Measurements from ENCODE around the gene SETD1B. TPM values are rescaled to one million over a fixed set of nuclear protein-coding genes. Genes with fewer than 3 reads are reported as not detected.
"Not testable (repeated sequence)": the region's sequence is repeated elsewhere in the genome, so short reads cannot be mapped to it uniquely, and the experiment has no call there.

The SETD1B gene
- 3.4 TPM for total RNA-seq (ENCODE audit: insufficient read depth, low replicate concordance)

- DNase-seq (ENCODE audit: low spot score), result peak; percentile 66
Observed at GRCh38 chr12:121803861-121804416, at the start of gene SETD1B. TSS of gene SETD1B (plus strand) at chr12:121804009. CDS start at chr12:121804738, 729 bp downstream.

- no peak for DNase-seq (ENCODE audit: low spot score)
Observed at GRCh38 chr12:121754836-121755235, 49.0 kb upstream of the SETD1B start.

- no peak for DNase-seq (ENCODE audit: low spot score)
Observed at GRCh38 chr12:121755591-121755990, 48.2 kb upstream of the SETD1B start.

GRCh38 chr12:121758536-121758935 lies 45.3 kb upstream of the SETD1B start:
- not testable (repeated sequence) for DNase-seq (ENCODE audit: low spot score)

GRCh38 chr12:121762269-121762668 lies 41.5 kb upstream of the SETD1B start:
- no peak for DNase-seq (ENCODE audit: low spot score)

GRCh38 chr12:121764808-121765207 lies 39.0 kb upstream of the SETD1B start:
- no peak for DNase-seq (ENCODE audit: low spot score)

- DNase-seq (ENCODE audit: low spot score), result peak; percentile 89
Observed at GRCh38 chr12:121765573-121765972, 38.2 kb upstream of the SETD1B start.

GRCh38 chr12:121766290-121767039 lies 37.3 kb upstream of the SETD1B start:
- no peak for DNase-seq (ENCODE audit: low spot score)

GRCh38 chr12:121767525-121768016 lies 36.2 kb upstream of the SETD1B start:
- peak; percentile 73 for DNase-seq (ENCODE audit: low spot score)

GRCh38 chr12:121769297-121769830 lies 34.4 kb upstream of the SETD1B start:
- no peak for DNase-seq (ENCODE audit: low spot score)

GRCh38 chr12:121769831-121770301 lies 33.9 kb upstream of the SETD1B start:
- DNase-seq (ENCODE audit: low spot score), result no peak

- DNase-seq (ENCODE audit: low spot score), result no peak
Observed at GRCh38 chr12:121770388-121770787, 33.4 kb upstream of the SETD1B start.

GRCh38 chr12:121770813-121771625 lies 32.8 kb upstream of the SETD1B start:
- DNase-seq (ENCODE audit: low spot score), result no peak

- peak; percentile 51 for DNase-seq (ENCODE audit: low spot score)
Observed at GRCh38 chr12:121773011-121773777, 30.6 kb upstream of the SETD1B start.

- no peak for DNase-seq (ENCODE audit: low spot score)
Observed at GRCh38 chr12:121774968-121775474, 28.8 kb upstream of the SETD1B start.

GRCh38 chr12:121775501-121775900 lies 28.3 kb upstream of the SETD1B start:
- no peak for DNase-seq (ENCODE audit: low spot score)

GRCh38 chr12:121776190-121777098 lies 27.4 kb upstream of the SETD1B start:
- DNase-seq (ENCODE audit: low spot score), result peak; percentile 62

- no peak for DNase-seq (ENCODE audit: low spot score)
Observed at GRCh38 chr12:121778567-121779421, 25.0 kb upstream of the SETD1B start.

- no peak for DNase-seq (ENCODE audit: low spot score)
Observed at GRCh38 chr12:121779422-121779895, 24.4 kb upstream of the SETD1B start.

All from umbilical cord (tissue), 2 donors.